NCI-H345 treated with DMSO at 0.1 percent for 48 hours (cell line): ENCODE results near the gene SESN2.
A peak's percentile ranks its signal among the peaks of the same experiment; 100 is the strongest.

Experiments
- DNase-seq: peaks from one replicate; lab custom pipeline; 2025; ENCODE audit not compliant: unreplicated experiment; lab: John Stamatoyannopoulos, UW

SESN2 gene

GRCh38 chr1:28249013-28249865, 10.1 kb upstream of the SESN2 start:
- no peak for DNase-seq

- DNase-seq: no peak
Measured at GRCh38 chr1:28249866-28250295, 9.4 kb upstream of the SESN2 start.

- DNase-seq: no peak
Measured at GRCh38 chr1:28256197-28256827, 3.0 kb upstream of the SESN2 start.

GRCh38 chr1:28257736-28258135, 1.6 kb upstream of the SESN2 start:
- no peak for DNase-seq

- no peak for DNase-seq
Measured at GRCh38 chr1:28258628-28259251, 578 bp upstream of the SESN2 start.

GRCh38 chr1:28259934-28260802, 850 bp downstream of the SESN2 start:
- DNase-seq: peak; percentile 5

- DNase-seq: no peak
Measured at GRCh38 chr1:28260803-28261174, 1.5 kb downstream of the SESN2 start.

- DNase-seq: no peak
Measured at GRCh38 chr1:28264897-28265296, 5.6 kb downstream of the SESN2 start.

- DNase-seq: no peak
Measured at GRCh38 chr1:28265577-28265976, 6.3 kb downstream of the SESN2 start.

- DNase-seq: no peak
Measured at GRCh38 chr1:28266920-28267322, 7.6 kb downstream of the SESN2 start.

- no peak for DNase-seq
Measured at GRCh38 chr1:28267633-28268032, 8.3 kb downstream of the SESN2 start.

- DNase-seq: no peak
Measured at GRCh38 chr1:28269529-28269928, 10.2 kb downstream of the SESN2 start.

GRCh38 chr1:28272215-28272852, 13.0 kb downstream of the SESN2 start:
- no peak for DNase-seq

GRCh38 chr1:28273216-28273860, 14.0 kb downstream of the SESN2 start:
- DNase-seq: no peak

- no peak for DNase-seq
Measured at GRCh38 chr1:28278763-28279162, 19.4 kb downstream of the SESN2 start.

- DNase-seq: no peak
Measured at GRCh38 chr1:28279721-28280120, 20.4 kb downstream of the SESN2 start.

GRCh38 chr1:28280501-28280900, 21.2 kb downstream of the SESN2 start:
- no peak for DNase-seq

GRCh38 chr1:28280977-28281381, 21.7 kb downstream of the SESN2 start:
- no peak for DNase-seq

- no peak for DNase-seq
Measured at GRCh38 chr1:28281608-28282425, 22.5 kb downstream of the SESN2 start.
